GM12872 (cell line): ENCODE data around the gene ATL3.
A peak's percentile ranks its signal among the peaks of the same experiment; 100 is the strongest.

Experiments used
- CTCF ChIP-seq: IDR thresholded peaks from 3 replicates; pipeline ENCODE4 v1.5.1; 2011; ENCODE audit warnings: low read depth, mild to moderate bottlenecking, low read length, moderate library complexity; ENCODE audit not compliant: insufficient read depth

ATL3 gene

GRCh38 chr11:63687845-63688244 lies 16.7 kb upstream of the ATL3 start:
- no peak for TF ChIP-seq CTCF

- TF ChIP-seq CTCF, result no peak
Observed at GRCh38 chr11:63686926-63687325, 15.8 kb upstream of the ATL3 start.

- TF ChIP-seq CTCF, result no peak
Observed at GRCh38 chr11:63683133-63683991, 12.2 kb upstream of the ATL3 start.

GRCh38 chr11:63682066-63683021 lies 11.2 kb upstream of the ATL3 start:
- peak; percentile 55; the same call in 2 of the 3 replicates for TF ChIP-seq CTCF

- TF ChIP-seq CTCF, result no peak; the same call in 2 of the 3 replicates
Observed at GRCh38 chr11:63681321-63682065, 10.3 kb upstream of the ATL3 start, which contains the start of gene RTN3. Gene RTN3 (plus strand): TSS chr11:63681500. CDS start chr11:63681637, 137 bp downstream.

GRCh38 chr11:63680834-63681320 lies 9.7 kb upstream of the ATL3 start:
- TF ChIP-seq CTCF, result no peak
